Mesenchymal stem cell (in vitro differentiated cells and primary cell): Measurements from ENCODE around the gene LRFN2.

ENCODE experiments used
- DNase-seq: peaks from one replicate; pipeline ENCODE4 v3.0.0-alpha.2; 2013
- H2AFZ ChIP-seq: one replicate; pipeline ENCODE4 v1.6.1; 2013; ENCODE audit warnings: low read depth, mild to moderate bottlenecking, control low read depth, inconsistent platforms, low read length, moderate library complexity
- H2AK5ac ChIP-seq: 2 replicates; pipeline ENCODE4 v1.6.1; 2013; ENCODE audit warnings: low read length, moderate library complexity, mild to moderate bottlenecking, inconsistent platforms; ENCODE audit not compliant: severe bottlenecking
- H2BK120ac ChIP-seq: one replicate; pipeline ENCODE4 v1.6.1; 2013; ENCODE audit warnings: low read depth, mild to moderate bottlenecking, inconsistent platforms, low read length, moderate library complexity
- H2BK12ac ChIP-seq, 2 experiments: one replicate each; pipeline ENCODE4 v1.6.1; 2013; ENCODE audit warnings: inconsistent platforms in 2 of 2, low read length in 2 of 2, mild to moderate bottlenecking in 2 of 2, moderate library complexity in 2 of 2, control low read depth in 1 of 2
- H2BK15ac ChIP-seq: one replicate; pipeline ENCODE4 v1.6.1; 2013; ENCODE audit warnings: mild to moderate bottlenecking, low read depth, inconsistent platforms; ENCODE audit not compliant: poor library complexity, severe bottlenecking
- H2BK5ac ChIP-seq: 2 replicates; pipeline ENCODE4 v1.6.1; 2013; ENCODE audit warnings: low read depth, mild to moderate bottlenecking, low read length, control low read depth, inconsistent platforms; ENCODE audit not compliant: poor library complexity, severe bottlenecking
- H3K14ac ChIP-seq, 2 experiments: one replicate each; pipeline ENCODE4 v1.6.1; 2013; ENCODE audit warnings: inconsistent platforms in 2 of 2, low read length in 2 of 2, control low read depth in 1 of 2, mild to moderate bottlenecking in 1 of 2, moderate library complexity in 1 of 2
- H3K18ac ChIP-seq, 2 experiments: one replicate each; pipeline ENCODE4 v1.6.1; 2013; ENCODE audit warnings: inconsistent platforms in 2 of 2, low read length in 2 of 2, control low read depth in 1 of 2, low read depth in 1 of 2, mild to moderate bottlenecking in 1 of 2
- H3K23ac ChIP-seq, 2 experiments: one replicate each; pipeline ENCODE4 v1.6.1; 2013; ENCODE audit warnings: inconsistent platforms in 2 of 2, low read length in 2 of 2, mild to moderate bottlenecking in 2 of 2, moderate library complexity in 2 of 2, control low read depth in 1 of 2
- H3K27ac ChIP-seq: 2 replicates; pipeline ENCODE4 v1.5.1; 2013; ENCODE audit warnings: mild to moderate bottlenecking, moderate library complexity, low read length, control low read depth, inconsistent platforms; ENCODE audit not compliant: poor library complexity, severe bottlenecking
- H3K27me3 ChIP-seq, 2 experiments: 2 replicates each; pipeline versions ENCODE4 v1.6.1 to v1.7.0; 2013; ENCODE audit warnings: low read length in 2 of 2, mild to moderate bottlenecking in 2 of 2, moderate library complexity in 2 of 2, control low read depth in 1 of 2, inconsistent platforms in 1 of 2; ENCODE audit not compliant: control insufficient read depth in 1 of 2, insufficient read depth in 1 of 2
- H3K36me3 ChIP-seq, 2 experiments: 2 replicates each; pipeline versions ENCODE4 v1.6.1 to v1.7.0; 2013; ENCODE audit warnings: low read length in 2 of 2, control low read depth in 1 of 2, inconsistent platforms in 1 of 2, low read depth in 1 of 2, mild to moderate bottlenecking in 1 of 2; ENCODE audit not compliant: insufficient read depth in 2 of 2, control insufficient read depth in 1 of 2
- H3K4ac ChIP-seq, 2 experiments: one replicate each; pipeline ENCODE4 v1.6.1; 2013; ENCODE audit warnings: inconsistent platforms in 2 of 2, low read length in 2 of 2, mild to moderate bottlenecking in 2 of 2, moderate library complexity in 2 of 2, control low read depth in 1 of 2, low read depth in 1 of 2
- H3K4me1 ChIP-seq: 2 replicates; pipeline ENCODE4 v1.6.1; 2013; ENCODE audit warnings: low read depth, low read length, control low read depth; ENCODE audit not compliant: control insufficient read depth, insufficient read depth
- H3K4me2 ChIP-seq: 2 replicates; pipeline ENCODE4 v1.6.1; 2013; ENCODE audit warnings: low read length, mild to moderate bottlenecking, inconsistent platforms; ENCODE audit not compliant: poor library complexity, severe bottlenecking
- H3K4me3 ChIP-seq, 2 experiments: 2 replicates each; pipeline versions ENCODE4 v1.5.1 to v1.7.0; 2013; ENCODE audit warnings: low read length in 2 of 2, mild to moderate bottlenecking in 2 of 2, control low read depth in 1 of 2, low read depth in 1 of 2; ENCODE audit not compliant: insufficient read depth in 1 of 2
- H3K79me1 ChIP-seq: replicated peaks from 2 replicates; pipeline ENCODE4 v1.6.1; 2013; ENCODE audit warnings: mild to moderate bottlenecking, control low read depth, low read length, inconsistent platforms; ENCODE audit not compliant: poor library complexity, severe bottlenecking
- H3K9ac ChIP-seq: 2 replicates; pipeline ENCODE4 v1.7.0; 2013; ENCODE audit warnings: mild to moderate bottlenecking, low read length, moderate library complexity
- H3K9me3 ChIP-seq: 2 replicates; pipeline ENCODE4 v1.7.0; 2013; ENCODE audit warnings: mild to moderate bottlenecking, low read length; ENCODE audit not compliant: control insufficient read depth
- H4K8ac ChIP-seq: one replicate; pipeline ENCODE4 v1.6.1; 2013; ENCODE audit warnings: inconsistent platforms, mild to moderate bottlenecking, low read length, moderate library complexity
- H4K91ac ChIP-seq: one replicate; pipeline ENCODE4 v1.6.1; 2013; ENCODE audit warnings: mild to moderate bottlenecking, low read length, inconsistent platforms
- WGBS: methylation state at CpG from one replicate; pipeline ENCODE4 v1.1.7; 2013; ENCODE audit warnings: mixed read lengths; 5-methylcytosine and 5-hydroxymethylcytosine counted together

The LRFN2 gene

DNA sequence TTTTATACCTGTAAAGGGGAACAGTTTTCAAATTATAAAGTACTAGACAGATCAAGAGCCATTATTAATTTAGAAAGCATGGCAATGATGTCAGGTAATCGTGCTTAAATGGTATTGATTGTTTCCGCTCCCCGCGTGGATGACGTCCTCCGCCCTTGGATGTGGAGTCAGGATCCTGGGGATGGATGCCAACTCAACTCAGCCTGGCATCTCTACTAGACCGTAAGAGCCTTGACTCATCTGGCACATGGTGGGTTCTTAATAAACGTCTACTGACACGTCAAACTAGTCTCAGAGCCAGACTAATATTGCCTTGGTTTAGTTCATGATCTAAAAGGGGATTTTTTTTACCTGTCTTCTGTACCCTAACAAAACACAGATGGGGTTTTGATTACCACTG lies 80.2 kb downstream of the LRFN2 start:
- no peak overlapping the region for H3K14ac ChIP-seq
- no peak overlapping the region for H3K18ac ChIP-seq
- no peak overlapping the region for H2AFZ ChIP-seq
- no peak for DNase-seq
- H2BK12ac ChIP-seq = no peak overlapping the region
- WGBS = 94% methylated on average over 7 of the region's 9 CpGs
- no peak overlapping the region for H4K8ac ChIP-seq
- H3K9ac ChIP-seq = no peak overlapping the region
- H4K91ac ChIP-seq = no peak overlapping the region
- no peak overlapping the region for H3K4ac ChIP-seq
- H3K27me3 ChIP-seq = peaks cover 0 to 13% of the 10 kb centered on the region in 2 experiments
- H3K79me1 ChIP-seq = no peaks in the 10 kb centered on the region
- H2BK5ac ChIP-seq = no peak overlapping the region
- no peak overlapping the region for H2BK15ac ChIP-seq
- no peak overlapping the region for H3K23ac ChIP-seq
- H3K9me3 ChIP-seq = no peaks in the 10 kb centered on the region
- H2AK5ac ChIP-seq = no peak overlapping the region
- H3K4me1 ChIP-seq = no peaks in the 10 kb centered on the region
- H3K4me3 ChIP-seq = no peak overlapping the region
- no peak overlapping the region for H3K27ac ChIP-seq
- no peaks in the 10 kb centered on the region for H3K36me3 ChIP-seq
- H2BK120ac ChIP-seq = no peak overlapping the region
- H3K4me2 ChIP-seq = no peak overlapping the region

GRCh38 chr6:40505191-40505810 lies 81.9 kb downstream of the LRFN2 start:
- H4K8ac ChIP-seq = no peak overlapping the region
- no peak overlapping the region for H3K9ac ChIP-seq
- H3K4me1 ChIP-seq = no peaks in the 10 kb centered on the region
- no peak overlapping the region for H3K4ac ChIP-seq
- no peak for DNase-seq
- H3K4me2 ChIP-seq = no peak overlapping the region
- no peak overlapping the region for H3K27ac ChIP-seq
- no peak overlapping the region for H3K18ac ChIP-seq
- H2BK12ac ChIP-seq = no peak overlapping the region
- H3K23ac ChIP-seq = no peak overlapping the region
- H2BK120ac ChIP-seq = no peak overlapping the region
- no peaks in the 10 kb centered on the region for H3K79me1 ChIP-seq
- no peak overlapping the region for H4K91ac ChIP-seq
- H2AK5ac ChIP-seq = no peak overlapping the region
- no peak overlapping the region for H2AFZ ChIP-seq
- peaks cover 0 to 17% of the 10 kb centered on the region in 2 experiments for H3K27me3 ChIP-seq
- no peaks in the 10 kb centered on the region for H3K9me3 ChIP-seq
- no peaks in the 10 kb centered on the region for H3K36me3 ChIP-seq
- no peak overlapping the region for H3K14ac ChIP-seq
- H2BK5ac ChIP-seq = no peak overlapping the region
- no peak overlapping the region for H3K4me3 ChIP-seq
- H2BK15ac ChIP-seq = no peak overlapping the region
- 82% methylated on average over 9 of the region's 12 CpGs for WGBS

- Histone ChIP-seq H3K9ac (no peak overlapping the region), H2BK5ac (no peak overlapping the region), H3K23ac (no peak overlapping the region), H3K4me1 (no peaks in the 10 kb centered on the region), H2BK120ac (no peak overlapping the region), H3K36me3 (no peaks in the 10 kb centered on the region), H4K8ac (no peak overlapping the region), H3K4me2 (no peak overlapping the region), H2AFZ (no peak overlapping the region), H2BK12ac (no peak overlapping the region), H3K4me3 (no peak overlapping the region), H3K9me3 (no peaks in the 10 kb centered on the region), H3K4ac (no peak overlapping the region), H2BK15ac (no peak overlapping the region), H3K27me3 (peaks cover 0 to 24% of the 10 kb centered on the region in 2 experiments), H2AK5ac (no peak overlapping the region), H4K91ac (no peak overlapping the region), H3K27ac (no peak overlapping the region), H3K79me1 (no peaks in the 10 kb centered on the region), H3K14ac (no peak overlapping the region), H3K18ac (no peak overlapping the region)
- DNase-seq = no peak
- WGBS = no CpG with 5 or more reads among the region's 3 CpGs
Measured at GRCh38 chr6:40504274-40504673, 82.9 kb downstream of the LRFN2 start.

DNA sequence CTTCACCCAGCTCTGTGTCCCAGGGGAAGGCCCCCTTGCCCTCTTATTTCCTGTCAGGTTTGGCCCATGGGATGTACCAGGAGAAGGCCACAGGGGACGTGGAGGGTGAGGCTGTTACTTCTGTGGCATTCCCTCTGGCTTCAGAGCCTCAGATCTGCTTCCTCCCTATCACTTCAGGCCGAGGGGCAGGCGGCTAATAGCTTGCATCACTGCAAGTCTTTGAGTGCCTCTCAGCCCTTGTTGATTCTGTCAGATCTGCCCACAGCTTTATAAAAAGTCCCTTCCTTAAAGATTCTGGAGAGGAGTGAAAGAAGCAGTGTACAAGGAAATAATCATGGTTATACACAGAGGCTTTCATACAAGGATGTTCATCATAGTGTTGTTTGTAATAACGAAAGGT lies 86.9 kb downstream of the LRFN2 start:
- no peaks in the 10 kb centered on the region for H3K79me1 ChIP-seq
- H3K36me3 ChIP-seq = no peaks in the 10 kb centered on the region
- peaks cover 7 to 47% of the 10 kb centered on the region in 2 experiments for H3K27me3 ChIP-seq
- no peak overlapping the region for H2AK5ac ChIP-seq
- H4K91ac ChIP-seq = no peak overlapping the region
- no peak overlapping the region for H3K4me3 ChIP-seq
- no peak overlapping the region for H3K14ac ChIP-seq
- H2BK12ac ChIP-seq = no peak overlapping the region
- H2BK120ac ChIP-seq = no peak overlapping the region
- DNase-seq = no peak
- no peaks in the 10 kb centered on the region for H3K9me3 ChIP-seq
- H3K4me2 ChIP-seq = no peak overlapping the region
- no peak overlapping the region for H4K8ac ChIP-seq
- no peak overlapping the region for H3K27ac ChIP-seq
- H3K4ac ChIP-seq = no peak overlapping the region
- WGBS = 43% methylated on average over 1 of the region's 4 CpGs
- no peaks in the 10 kb centered on the region for H3K4me1 ChIP-seq
- H3K9ac ChIP-seq = no peak overlapping the region
- no peak overlapping the region for H3K18ac ChIP-seq
- H2AFZ ChIP-seq = no peak overlapping the region
- H2BK5ac ChIP-seq = no peak overlapping the region
- H2BK15ac ChIP-seq = no peak overlapping the region
- H3K23ac ChIP-seq = no peak overlapping the region
